GM20431 (cell line): ENCODE data around the gene CARF.
"Not testable (repeated sequence)": the region's sequence is repeated elsewhere in the genome, so short reads cannot be mapped to it uniquely, and the experiment has no call there.

Experiments used
- in situ Hi-C: fragments of 300-500 bp; cut with MseI, MboI; formaldehyde crosslinking; loops from one replicate; pipeline ENCODE4 v1.15.0; 2020; ENCODE audit warnings: low sequenced_read_pairs; ENCODE audit not compliant: unreplicated experiment

Gene CARF, protein sequence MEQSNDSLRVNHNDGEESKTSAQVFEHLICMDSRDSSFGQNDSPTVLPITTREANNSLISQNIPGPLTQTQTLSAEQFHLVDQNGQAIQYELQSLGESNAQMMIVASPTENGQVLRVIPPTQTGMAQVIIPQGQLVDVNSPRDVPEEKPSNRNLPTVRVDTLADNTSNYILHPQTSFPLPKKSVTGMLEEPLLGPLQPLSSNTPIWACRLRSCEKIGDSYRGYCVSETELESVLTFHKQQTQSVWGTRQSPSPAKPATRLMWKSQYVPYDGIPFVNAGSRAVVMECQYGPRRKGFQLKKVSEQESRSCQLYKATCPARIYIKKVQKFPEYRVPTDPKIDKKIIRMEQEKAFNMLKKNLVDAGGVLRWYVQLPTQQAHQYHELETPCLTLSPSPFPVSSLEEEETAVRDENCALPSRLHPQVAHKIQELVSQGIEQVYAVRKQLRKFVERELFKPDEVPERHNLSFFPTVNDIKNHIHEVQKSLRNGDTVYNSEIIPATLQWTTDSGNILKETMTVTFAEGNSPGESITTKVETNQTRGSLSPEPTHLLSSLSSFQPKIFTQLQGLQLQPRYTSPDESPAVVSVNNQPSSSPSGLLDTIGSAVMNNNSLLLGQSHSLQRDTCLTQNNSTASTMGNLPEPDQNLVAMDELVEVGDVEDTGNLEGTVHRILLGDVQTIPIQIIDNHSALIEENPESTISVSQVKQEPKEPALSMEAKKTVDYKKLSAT

DNA sequence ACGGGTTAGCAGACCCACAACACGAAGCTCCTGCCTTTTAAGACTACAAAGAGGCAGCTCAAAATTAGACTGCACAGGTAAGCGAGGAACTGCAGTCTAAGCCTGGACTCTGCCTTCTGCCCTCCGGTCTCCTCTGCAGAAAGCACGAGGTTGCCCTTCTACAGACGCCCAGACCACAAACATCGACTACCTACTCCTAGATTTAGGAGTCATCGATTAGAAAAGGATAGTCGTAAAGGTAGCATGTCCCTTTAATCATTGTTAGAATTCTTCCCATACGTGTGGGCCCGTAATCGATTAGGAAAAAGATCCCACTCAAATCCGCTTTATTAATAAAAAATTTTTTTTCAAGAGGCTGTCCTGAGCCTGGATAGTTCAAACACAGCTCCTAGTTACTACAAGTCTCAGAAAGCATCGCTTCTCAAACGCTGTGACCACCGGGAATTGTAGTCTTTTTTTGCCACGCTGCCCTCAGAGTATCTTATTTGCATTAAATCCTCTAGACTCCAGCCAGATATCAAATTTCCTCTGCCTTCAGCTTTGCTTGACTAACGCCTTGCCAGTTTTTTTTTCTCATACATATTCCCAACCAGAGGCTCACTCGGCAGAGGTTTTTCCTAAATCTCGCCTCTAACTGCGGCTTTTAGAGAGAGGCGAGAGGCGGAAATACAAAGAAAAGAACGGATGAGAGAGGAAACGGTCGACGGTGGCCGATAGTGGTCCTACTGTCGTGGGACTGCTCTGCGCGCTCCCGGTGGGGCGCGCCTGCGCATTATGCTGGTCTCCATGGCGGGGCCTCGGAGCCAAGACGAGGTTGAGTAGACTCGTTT lies at the start of gene CARF, which contains the start of gene WDR12:
TSS of gene CARF (plus strand) at position 764 of the 830 bp plus-strand sequence. CDS start 29,628 bp downstream, outside the sequence.
TSS of gene WDR12 (minus strand) at position 162 of the 830 bp plus-strand sequence. CDS start 197 bp downstream, outside the sequence.
- in situ Hi-C loops: no loop called here

DNA sequence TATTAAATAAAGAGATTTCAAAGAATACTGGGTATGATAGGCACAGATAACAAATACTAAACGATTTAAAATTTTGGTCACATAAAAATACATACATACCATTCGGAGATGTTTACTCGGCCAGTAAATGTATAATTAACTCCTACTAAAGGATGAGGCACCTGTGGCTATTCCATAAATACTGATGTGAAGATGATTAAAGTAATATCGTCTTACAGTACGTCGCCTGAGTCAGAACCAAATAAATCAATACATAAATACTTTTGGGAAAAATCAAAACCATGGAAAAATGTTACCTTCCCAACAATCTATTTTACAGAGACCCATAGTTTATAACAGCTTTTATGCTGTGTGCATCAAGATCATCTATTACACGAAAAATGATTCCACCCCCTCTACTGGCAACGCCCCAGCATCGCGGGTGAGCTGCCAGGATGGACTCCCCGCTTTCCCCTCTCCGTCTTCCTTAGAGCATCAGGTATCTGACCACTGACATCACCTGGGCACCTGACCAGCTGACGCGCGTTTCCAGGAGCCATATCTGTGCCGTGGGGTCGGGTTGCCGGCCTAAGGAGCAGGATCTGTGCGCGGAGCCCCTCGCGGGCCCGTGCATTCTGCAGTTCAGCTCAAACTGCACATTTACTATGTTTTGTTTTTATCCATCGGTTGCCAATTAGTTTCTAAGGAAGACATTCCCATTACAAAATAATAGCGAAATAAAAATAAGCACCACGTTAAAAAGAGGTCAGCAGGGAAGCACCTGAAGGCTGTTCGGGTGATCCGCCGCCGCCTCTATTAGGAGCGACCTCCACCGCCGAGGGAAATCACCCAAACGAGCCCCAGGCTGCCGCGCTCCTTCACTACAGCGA lies 41.4 kb upstream of the CARF start:
- in situ Hi-C loops: no loop called here

DNA sequence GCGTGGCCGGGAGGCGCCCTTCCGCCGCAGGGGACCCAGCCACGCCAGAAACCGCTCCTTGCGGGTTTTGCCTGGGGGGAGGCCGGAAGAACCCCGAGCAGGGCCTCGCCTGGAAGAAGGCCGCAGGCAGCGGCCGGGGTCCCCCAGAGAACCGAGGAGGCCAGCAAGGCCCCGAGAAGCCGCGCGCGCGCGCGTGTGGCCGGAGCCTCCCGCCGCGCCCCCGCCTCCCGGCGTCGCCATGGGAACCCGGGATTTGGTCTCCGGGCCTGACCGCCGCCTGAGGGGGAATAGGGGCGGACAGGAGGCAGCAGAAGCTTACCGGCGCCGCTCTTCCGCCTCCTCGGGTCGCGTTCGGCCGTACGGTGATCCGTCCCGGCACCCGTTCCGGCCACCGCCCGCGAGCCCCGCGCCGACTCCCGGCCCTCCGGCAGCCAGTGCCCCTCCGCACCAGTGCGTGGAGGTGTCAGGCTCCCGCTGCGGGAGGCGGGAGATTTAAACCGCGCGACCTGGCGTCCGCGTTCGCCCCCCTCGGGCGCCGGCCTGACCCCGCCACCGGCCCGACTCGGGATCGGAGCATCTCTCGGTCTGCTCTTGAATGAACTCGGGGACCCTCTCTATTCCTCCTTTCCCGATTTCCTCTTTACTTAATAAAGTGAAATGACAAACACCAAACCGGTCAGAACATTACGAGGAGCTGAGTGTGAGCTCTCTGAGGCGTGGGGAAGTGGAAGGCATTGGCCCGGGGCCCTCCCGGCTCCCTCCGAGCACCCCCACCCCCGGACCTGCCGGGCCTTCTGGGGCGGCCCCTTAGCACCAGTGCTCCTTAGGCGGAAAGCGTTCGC lies 40.6 kb upstream of the CARF start, which contains the start of gene ICA1L:
TSS of gene ICA1L (minus strand) at position 467 of the 842 bp plus-strand sequence. CDS start 42,757 bp downstream, outside the sequence.
- in situ Hi-C loops: no loop called here

DNA sequence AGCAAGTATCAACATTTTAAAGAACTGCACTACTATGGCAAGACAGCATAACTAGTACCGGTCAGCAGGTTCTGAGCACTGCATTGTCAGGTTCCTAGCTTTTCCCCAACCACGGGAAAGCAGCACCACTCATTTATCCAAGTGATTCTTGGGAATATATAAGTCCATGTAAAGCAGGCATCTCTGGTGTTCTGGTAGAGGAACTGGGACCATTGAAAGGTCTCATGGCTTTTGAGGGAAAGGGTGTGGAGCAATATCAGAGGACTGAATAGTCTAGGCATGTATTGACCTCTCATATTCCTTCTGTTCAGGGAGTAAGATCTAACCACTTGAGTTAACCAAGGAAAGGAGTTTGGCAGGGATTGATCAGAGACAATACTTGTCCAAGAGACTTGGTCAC lies 34.4 kb upstream of the CARF start:
- in situ Hi-C loops: no loop called here

DNA sequence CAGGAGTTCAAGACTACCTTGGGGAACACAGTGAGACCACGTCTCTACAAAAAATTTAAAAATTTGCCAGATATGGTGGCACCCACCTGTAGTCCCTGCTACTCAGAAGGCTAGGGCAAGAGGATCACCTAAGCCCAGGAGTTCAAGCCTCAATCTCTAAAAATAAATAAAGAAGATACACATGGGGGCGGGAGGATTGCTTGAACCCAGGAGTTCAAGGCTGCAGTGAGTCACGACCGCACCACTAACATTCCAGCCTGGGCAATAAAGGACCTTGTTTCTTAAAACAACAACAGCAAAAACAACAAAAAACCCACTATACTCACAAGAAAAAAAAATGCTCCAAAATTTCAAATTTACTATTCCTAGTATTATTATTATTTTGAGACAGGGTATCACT lies 30.5 kb upstream of the CARF start:
- in situ Hi-C loops: no loop called here

DNA sequence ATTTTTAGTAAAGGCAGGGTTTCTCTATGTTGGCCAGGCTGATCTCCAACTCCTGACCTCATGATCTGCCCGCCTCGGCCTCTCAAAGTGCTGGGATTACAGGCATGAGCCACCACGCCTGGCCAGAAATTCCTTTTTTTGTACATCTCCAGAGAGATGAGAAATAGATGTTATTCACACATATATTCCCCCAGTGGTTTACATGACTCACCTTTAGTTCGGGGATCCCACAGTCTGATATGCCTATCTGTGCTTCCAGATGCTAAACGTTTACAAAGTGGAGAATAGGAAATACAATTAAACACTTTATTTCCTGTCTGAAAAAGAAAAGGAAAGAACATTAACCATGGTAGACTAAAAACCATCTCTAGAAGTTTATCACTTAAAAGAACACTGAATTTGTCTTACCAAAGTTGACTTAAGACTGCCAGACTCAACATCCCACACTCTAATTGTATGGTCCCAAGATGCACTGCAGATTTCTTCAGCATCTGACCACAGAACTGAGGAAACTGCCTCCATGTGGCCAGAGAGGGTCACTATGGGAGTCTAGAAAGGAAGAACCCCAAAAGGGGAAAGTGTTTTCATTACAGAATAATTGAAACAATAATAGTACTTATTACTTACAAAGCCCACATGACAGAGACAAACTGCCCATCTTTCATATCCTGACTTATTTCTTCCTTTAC lies 27.9 kb upstream of the CARF start:
- in situ Hi-C loops: no loop called here

DNA sequence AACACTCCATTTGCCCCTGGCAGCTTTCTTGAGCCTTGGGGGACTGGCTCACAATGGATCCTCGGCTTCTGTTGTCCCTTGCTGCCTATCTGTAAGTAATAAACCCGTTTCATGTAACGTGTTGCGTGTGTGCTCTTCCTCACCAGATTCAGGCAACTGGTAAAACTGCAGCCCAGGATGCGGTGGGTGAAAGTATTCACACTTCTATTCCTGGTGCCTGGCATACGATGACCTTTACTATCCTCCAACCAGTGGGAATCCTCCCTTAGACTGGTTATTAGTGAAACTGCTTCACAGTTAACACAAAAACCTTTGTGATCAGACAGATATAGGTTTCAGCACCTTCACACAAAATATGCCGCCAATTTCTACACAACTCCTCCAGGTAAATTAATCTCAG lies 26.9 kb upstream of the CARF start:
- in situ Hi-C loops: no loop called here

DNA sequence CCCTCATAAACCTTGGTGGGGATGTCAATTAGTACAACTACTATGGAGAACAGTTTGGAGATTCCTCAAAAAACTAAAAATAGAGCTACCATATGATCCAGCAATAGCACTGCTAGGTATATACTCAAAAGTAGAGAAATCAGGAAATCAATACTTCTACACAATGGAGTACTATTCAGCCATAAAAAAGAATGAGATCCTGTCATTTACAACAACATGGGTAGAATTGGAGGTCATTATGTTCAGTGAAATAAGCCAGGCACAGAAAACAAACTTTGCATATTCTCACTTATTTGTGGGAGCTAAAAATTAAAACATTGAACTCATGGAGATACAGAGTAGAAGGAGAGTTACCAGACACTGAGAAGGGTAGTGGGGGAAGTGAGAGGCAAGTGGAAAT lies 6.6 kb upstream of the CARF start:
- in situ Hi-C loops: not testable (repeated sequence)

DNA sequence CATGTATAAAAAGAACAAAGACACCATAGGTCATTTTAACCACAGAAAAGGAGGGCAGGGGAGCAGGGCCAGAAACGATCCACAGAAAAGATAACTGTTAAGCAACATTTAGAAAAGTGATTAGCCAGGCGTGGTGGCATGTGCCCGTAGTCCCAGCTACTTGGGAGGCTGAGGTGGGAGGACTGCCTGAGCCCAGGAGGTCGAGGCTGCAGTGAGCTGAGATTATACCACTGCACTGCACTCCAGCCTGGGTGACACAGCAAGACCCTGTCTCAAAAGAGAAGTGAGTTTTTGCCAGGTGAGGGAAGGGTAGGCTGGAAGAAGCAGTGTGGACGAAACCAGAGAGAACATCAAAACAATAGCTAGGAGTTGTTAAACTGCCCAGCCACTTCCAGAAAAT lies 3.9 kb upstream of the CARF start:
- in situ Hi-C loops: no loop called here

DNA sequence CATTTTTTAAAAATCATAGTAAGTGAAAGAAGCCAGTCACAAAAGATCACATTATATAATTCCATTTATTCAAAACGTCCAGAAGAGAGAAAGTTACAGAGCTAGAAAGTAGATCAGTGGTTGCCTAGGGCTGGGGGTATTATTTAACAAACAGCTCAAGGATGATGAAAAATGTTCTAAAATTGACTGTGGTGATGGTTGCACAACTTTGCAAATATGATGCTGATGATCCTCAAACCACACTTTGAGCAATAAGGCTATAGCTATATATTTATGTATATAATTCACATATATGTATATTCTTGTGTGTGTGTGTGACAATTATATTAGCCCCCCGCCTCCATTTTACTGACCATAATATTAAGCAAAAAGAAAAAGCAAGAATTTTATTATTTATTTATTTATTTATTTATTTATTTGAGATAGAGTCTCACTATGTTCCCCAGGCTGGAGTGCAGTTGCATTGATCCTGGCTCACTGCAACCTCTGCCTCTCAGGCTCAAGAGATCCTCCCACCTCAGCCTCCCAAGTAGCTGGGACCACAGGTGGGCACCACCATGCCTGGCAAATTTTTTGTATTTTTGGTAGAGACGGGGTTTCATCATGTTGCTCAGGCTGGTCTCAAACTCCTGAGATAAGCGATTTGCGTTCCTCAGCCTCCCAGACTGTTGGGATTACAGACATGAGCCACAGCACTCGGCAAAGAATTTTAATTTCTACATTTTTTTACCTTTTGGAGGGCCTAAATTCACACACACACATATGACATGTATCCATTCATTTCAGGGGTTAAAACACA lies 2.5 kb upstream of the CARF start:
- in situ Hi-C loops: no loop called here

DNA sequence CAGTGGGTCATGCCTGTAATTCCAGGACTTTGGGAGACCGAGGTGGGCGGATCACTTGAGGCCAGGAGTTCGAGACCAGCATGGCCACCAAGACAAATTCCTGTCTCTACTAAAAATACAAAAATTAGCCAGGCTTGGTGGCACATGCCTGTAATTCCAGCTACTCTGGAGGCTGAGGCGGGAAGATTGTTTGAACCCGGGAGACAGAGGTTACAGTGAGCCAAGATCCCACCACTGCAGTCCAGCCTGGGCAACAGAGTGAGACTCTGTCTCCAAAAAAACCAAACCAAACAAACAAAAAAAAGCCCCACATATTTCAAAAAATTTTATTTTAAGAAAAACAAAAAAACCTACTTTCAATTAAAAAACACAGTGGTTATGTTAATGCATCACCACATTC lies 1.8 kb upstream of the CARF start:
- in situ Hi-C loops: not testable (repeated sequence)

DNA sequence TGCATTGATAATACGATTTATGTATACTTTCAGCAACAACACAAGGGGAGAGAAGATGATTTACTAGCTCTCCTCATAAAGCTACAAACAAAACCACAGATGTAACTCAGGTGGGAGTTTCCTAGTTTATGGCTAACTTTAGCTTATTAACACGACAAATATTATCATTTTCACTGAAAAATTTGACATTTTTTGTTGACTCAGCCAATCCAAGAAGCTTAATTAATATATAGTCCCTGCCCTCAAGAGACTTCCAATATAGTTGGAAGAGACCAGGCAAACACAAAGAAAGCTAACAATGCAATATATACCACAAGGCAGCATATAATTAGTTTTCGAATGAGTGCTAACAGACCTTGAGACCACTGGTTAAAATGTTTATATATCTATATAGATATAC lies 1.4 kb upstream of the CARF start:
- in situ Hi-C loops: no loop called here

DNA sequence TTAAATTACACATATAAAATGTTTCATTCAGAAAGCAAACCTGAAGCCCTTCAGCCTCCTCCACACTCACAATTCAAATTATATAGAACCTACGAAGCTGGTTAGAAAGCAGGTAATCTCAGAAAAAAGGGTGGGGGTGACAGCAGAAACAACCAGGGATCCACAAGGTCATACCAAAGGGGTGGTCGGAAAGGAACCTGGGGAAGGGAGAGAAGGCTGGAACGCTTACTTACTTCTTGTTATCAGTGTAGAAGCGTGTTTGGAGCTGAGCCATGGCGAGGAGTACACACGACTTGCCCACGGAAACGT lies 918 bp upstream of the CARF start:
- in situ Hi-C loops: no loop called here

DNA sequence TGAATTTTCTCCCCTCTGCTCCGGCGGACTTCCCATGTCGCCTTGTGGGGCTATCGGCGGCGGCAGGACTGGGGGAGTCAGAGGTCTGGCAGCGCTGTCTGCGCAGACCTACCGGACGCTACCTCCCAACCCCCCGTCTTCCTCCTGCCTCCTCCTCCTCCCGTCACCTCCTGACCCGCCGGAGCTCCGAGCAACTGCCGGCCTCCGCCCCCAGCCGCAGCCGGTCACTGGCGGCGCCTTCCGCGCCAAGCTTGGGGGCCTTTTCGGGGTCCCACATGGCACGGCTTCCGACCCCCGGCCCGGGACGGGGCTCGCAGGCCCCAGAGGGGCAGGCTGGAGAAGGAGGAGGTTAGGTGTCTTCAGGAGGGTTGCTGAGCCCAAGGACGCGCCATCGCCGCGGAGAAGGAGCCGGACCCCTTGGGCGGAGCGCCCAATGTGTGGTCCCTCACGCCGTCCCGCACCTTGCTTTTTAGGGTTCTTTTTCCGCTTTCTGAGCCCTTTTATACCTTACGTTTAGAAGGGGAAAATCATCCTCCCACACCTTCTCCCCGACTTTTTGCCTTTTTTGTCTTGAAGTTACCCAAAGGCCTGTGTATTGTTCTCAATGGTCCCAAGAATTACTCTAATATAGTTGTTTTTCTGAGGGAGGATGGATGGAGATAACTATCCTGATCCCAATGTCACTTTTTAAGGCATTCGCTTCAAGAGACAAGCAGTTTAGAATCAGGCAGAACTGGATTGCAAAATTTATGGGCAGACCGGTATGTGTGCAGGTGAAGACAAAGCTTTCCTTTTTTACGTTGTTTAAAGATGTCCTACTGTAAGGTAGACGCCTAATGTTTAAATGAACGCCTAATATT lies 497 bp downstream of the CARF start:
- in situ Hi-C loops: not testable (repeated sequence)

DNA sequence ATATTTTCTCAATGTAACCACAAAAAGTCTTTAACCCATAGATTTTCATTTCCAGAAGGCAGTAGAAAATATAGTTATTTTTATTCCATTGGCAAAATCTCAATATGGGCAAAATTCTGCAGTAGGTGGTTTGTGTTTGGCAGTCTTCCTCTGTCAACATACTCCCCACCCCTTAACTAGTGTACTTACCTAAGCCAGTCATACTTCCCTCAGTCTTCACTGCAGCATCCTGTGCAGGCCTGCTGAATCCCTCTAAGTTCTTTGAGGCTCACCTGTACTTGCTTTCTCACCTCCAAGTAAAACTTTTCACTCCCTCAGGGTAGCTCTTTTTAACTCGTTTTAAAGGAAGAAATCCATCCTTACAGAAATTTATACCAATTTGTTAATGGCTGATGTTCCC lies 6.8 kb downstream of the CARF start:
- in situ Hi-C loops: no loop called here

DNA sequence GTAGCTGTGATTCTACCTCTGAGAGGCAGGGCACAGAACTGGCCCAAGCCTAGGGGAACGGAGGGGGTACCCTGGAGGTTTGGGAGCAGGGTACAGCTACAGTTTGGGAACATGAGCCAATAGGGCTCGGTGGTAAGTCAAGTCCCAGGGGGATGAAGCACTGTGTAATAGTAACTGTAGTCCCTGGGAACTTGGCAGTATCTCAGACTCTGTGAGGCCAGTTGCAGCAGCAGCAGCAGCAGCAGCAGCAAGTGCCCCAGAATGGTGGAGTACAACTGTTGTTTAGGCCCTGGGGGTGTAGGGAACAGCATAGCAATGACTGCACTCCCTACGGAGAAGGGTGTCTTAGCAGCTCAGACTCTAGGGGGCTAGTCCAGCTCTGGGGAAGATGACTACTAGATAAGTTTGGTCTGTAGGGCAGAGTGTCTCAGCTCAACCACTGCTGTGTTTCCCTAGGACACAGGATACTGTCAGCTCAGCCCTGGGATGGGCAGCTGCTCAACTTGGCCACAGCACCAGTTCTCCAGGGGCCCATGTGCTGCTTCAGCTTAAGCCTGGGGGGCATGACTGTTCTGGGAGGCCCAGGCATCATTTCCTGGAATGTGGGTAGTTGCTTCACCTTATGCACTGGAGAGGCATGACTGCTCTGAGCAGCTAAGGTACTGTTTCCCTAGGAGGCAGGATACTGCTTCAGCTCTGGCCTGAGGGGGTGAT lies 20.5 kb downstream of the CARF start:
- in situ Hi-C loops: no loop called here
